Keratinocyte (primary cell): ENCODE results near the gene CACNA1C. TPM values are rescaled to one million over a fixed set of nuclear protein-coding genes. Genes with fewer than 3 reads are reported as not detected.

Experiments
- DNase-seq: peaks from one replicate; pipeline ENCODE4 v3.0.0-alpha.2; 2011; ENCODE audit warnings: low read depth, missing footprints, low spot score
- FAIRE-seq: peaks from 2 replicates; lab custom pipeline; 2011; peaks lifted over from hg19 to GRCh38; lab: Jason Lieb, UNC
- H2AFZ ChIP-seq: 2 replicates; pipeline ENCODE4 v1.6.0; 2012; ENCODE audit warnings: low read length, control low read depth, inconsistent platforms; ENCODE audit not compliant: control insufficient read depth
- H3K27ac ChIP-seq: 2 replicates; pipeline ENCODE4 v1.5.1; 2011; ENCODE audit warnings: low read length; ENCODE audit not compliant: control insufficient read depth, insufficient read depth
- H3K27me3 ChIP-seq: 3 replicates; pipeline ENCODE4 v1.6.0; 2011; ENCODE audit warnings: low read length; ENCODE audit not compliant: control insufficient read depth, insufficient read depth; ENCODE audit errors: extremely low read depth
- H3K36me3 ChIP-seq, 2 experiments: 2 replicates in 1 of 2; 3 replicates in 1 of 2; pipeline ENCODE4 v1.5.1; 2011; ENCODE audit warnings: low read length in 2 of 2, mild to moderate bottlenecking in 1 of 2; ENCODE audit not compliant: control insufficient read depth in 2 of 2, insufficient read depth in 2 of 2; ENCODE audit errors: extremely low read depth in 1 of 2
- H3K4me1 ChIP-seq: 3 replicates; pipeline ENCODE4 v1.5.1; 2011; ENCODE audit warnings: low read length; ENCODE audit not compliant: control insufficient read depth, insufficient read depth; ENCODE audit errors: extremely low read depth
- H3K4me2 ChIP-seq: 3 replicates; pipeline ENCODE4 v1.6.0; 2011; ENCODE audit warnings: low read depth, low read length; ENCODE audit not compliant: control insufficient read depth, insufficient read depth; ENCODE audit errors: extremely low read depth
- H3K4me3 ChIP-seq, 3 experiments: fragments of 200-600 bp in 1 of 3; sonication (generic) in 1 of 3; 2 replicates in 2 of 3; 3 replicates in 1 of 3; pipeline ENCODE4 v1.5.1; 2011 to 2016; ENCODE audit warnings: low read length in 3 of 3, mild to moderate bottlenecking in 3 of 3, control low read depth in 2 of 3, inconsistent platforms in 1 of 3, low read depth in 1 of 3, mixed read lengths in 1 of 3, mixed run types in 1 of 3, moderate library complexity in 1 of 3; ENCODE audit not compliant: control insufficient read depth in 2 of 3, insufficient read depth in 2 of 3; ENCODE audit errors: extremely low read depth in 1 of 3
- H3K79me2 ChIP-seq: 2 replicates; pipeline ENCODE4 v1.6.0; 2012; ENCODE audit warnings: low read length; ENCODE audit not compliant: control insufficient read depth, insufficient read depth
- H3K9ac ChIP-seq: 3 replicates; pipeline ENCODE4 v1.6.0; 2011; ENCODE audit warnings: low read length; ENCODE audit not compliant: control insufficient read depth, insufficient read depth; ENCODE audit errors: extremely low read depth
- H3K9me1 ChIP-seq: 3 replicates; pipeline ENCODE4 v1.6.0; 2011; ENCODE audit warnings: low read length; ENCODE audit not compliant: control insufficient read depth, insufficient read depth; ENCODE audit errors: extremely low read depth
- H3K9me3 ChIP-seq: 2 replicates; pipeline ENCODE4 v1.5.1; 2012; ENCODE audit warnings: low read depth, low read length; ENCODE audit not compliant: control insufficient read depth
- H4K20me1 ChIP-seq: 3 replicates; pipeline ENCODE4 v1.6.0; 2011; ENCODE audit warnings: low read length; ENCODE audit not compliant: control insufficient read depth, insufficient read depth; ENCODE audit errors: extremely low read depth
- CTCF ChIP-seq, 3 experiments: IDR thresholded peaks in 1 of 3; conservative IDR thresholded peaks in 1 of 3; optimal IDR thresholded peaks in 1 of 3; 2 replicates in 2 of 3; 3 replicates in 1 of 3; pipeline versions ENCODE3 to v1.5.1; 2011; ENCODE audit warnings: low read length in 3 of 3, mild to moderate bottlenecking in 3 of 3, moderate library complexity in 2 of 3, control low read depth in 1 of 3, inconsistent platforms in 1 of 3; ENCODE audit not compliant: insufficient read depth in 2 of 3; ENCODE audit errors: extremely low read depth in 1 of 3
- EZH2 ChIP-seq: IDR thresholded peaks from one replicate; pipeline ENCODE4 v1.6.1; 2012; ENCODE audit warnings: inconsistent platforms, mild to moderate bottlenecking, low read length, moderate library complexity
- dilution Hi-C: fragments of 300-500 bp; cut with MboI; formaldehyde crosslinking; loops from one replicate; pipeline ENCODE4 v1.7.0; 2020; ENCODE audit warnings: low sequenced_read_pairs; ENCODE audit not compliant: extremely low pct_ligation_motif_present
- polyA plus RNA-seq, 5 experiments: library from polyadenylated mRNA; depleted of rRNA in 3 of 5; stranded (reverse) in 3 of 5; stranded (forward) in 1 of 5; unstranded in 1 of 5; fragments of >200 nt; gene quantifications; 1 replicate in 1 of 5; 2 replicates in 3 of 5; 3 replicates in 1 of 5; pipeline versions ENCODE4 v1.2.1 to v1.2.3, GENCODE V29; 2011 to 2012; ENCODE audit warnings: missing spikeins in 2 of 5, low read depth in 1 of 5, low replicate concordance in 1 of 5

The CACNA1C gene
- polyA plus RNA-seq, 1 donor (not counting 4 experiments of a cell fraction or from before 2014, with no cell fraction given): not detected

DNA sequence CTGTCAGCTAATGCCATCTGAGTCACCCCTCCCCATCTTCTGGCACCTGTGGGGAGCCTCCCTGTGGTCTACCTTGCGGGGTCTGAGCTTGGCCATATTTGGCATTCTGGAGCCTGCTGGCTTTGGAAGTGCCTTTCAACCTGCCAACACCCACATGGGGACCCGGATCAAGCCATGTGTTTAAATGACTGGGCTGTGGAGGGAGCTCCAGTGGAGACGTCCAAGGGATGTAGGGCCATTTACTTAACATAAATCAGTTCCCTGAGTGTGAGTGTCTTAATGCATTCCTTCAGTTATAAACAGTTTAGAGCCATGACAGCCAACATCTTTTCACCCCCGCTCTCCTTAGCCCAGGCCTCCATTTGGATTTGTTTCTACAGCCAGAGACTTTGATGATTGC lies 22.0 kb downstream of the CACNA1C start:
- H3K27ac ChIP-seq: no peak overlapping the region
- H3K27me3 ChIP-seq: no peaks in the 10 kb centered on the region

GRCh38 chr12:2075508-2076195 lies 22.9 kb downstream of the CACNA1C start:
- Histone ChIP-seq H3K9me1 (no peaks in the 10 kb centered on the region), H3K27ac (no peak overlapping the region), H3K27me3 (no peaks in the 10 kb centered on the region), H4K20me1 (no peaks in the 10 kb centered on the region), H3K36me3 (no peaks in the 10 kb centered on the region), H3K9ac (no peak overlapping the region), H2AFZ (peak overlapping the region; percentile 75), H3K9me3 (no peaks in the 10 kb centered on the region), H3K79me2 (no peaks in the 10 kb centered on the region), H3K4me1 (peaks cover 3% of the 10 kb centered on the region), H3K4me2 (no peak overlapping the region), H3K4me3 (no peak overlapping the region)
- dilution Hi-C loops: no loop called here
- no peak for DNase-seq
- peak; percentile 13 for FAIRE-seq
- TF ChIP-seq CTCF (optimal IDR thresholded peaks at IDR 0.05 in 1 of 3, IDR thresholded peaks at IDR 0.05 in 1 of 3, conservative IDR thresholded peaks at IDR 0.05 in 1 of 3; ENCODE audit: extremely low read depth in 1 of 3, insufficient read depth in 2 of 3, low read length in 3 of 3) (no peak), EZH2 (no peak)

More for the DNA sequence above, 22.0 kb downstream of the CACNA1C start:
- Histone ChIP-seq H3K9ac (no peak overlapping the region), H3K9me3 (no peaks in the 10 kb centered on the region), H3K4me1 (peaks cover 3% of the 10 kb centered on the region), H3K36me3 (no peaks in the 10 kb centered on the region), H3K4me2 (no peak overlapping the region), H3K79me2 (no peaks in the 10 kb centered on the region), H3K4me3 (no peak overlapping the region), H3K9me1 (no peaks in the 10 kb centered on the region), H4K20me1 (no peaks in the 10 kb centered on the region), H2AFZ (no peak overlapping the region)
- TF ChIP-seq EZH2 (no peak), CTCF (optimal IDR thresholded peaks at IDR 0.05 in 1 of 3, IDR thresholded peaks at IDR 0.05 in 1 of 3, conservative IDR thresholded peaks at IDR 0.05 in 1 of 3; ENCODE audit: extremely low read depth in 1 of 3, insufficient read depth in 2 of 3, low read length in 3 of 3) (no peak)
- dilution Hi-C loops: no loop called here
- FAIRE-seq: no peak
- no peak for DNase-seq
